Measurements from ENCODE around the gene ALK.

ALK gene

DNA sequence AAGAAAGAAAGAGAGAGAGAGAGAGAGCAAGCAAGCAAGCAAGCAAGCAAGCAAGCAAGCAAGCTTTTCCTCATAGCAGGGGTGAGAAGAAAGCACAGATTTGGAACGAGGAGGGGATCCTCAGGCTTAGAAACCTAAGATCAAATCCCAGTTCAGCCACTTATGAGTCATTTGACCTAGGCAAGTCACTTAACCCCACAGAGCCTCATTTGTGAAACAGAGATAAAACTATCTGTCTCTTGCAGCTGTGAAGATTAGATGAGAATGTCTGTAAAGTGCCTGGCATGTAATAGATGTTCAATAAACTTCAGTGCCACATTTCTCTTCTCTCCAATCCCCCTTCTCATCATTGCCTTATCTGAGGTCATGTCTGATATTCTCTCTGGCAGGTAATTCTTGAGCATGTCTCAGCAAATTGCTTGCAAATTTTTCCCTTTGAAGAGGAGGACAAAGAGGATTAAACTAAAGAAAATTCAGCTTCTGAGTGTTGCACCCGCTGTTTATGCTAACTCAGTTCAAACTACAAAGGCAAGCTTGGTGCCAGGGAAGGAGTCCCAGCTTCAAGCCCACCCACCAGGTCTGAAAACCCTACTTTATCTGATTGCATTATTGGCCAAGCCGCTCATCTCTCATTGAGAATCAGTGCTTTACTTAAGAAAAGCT, 20.3 kb downstream of the ALK start:
- no peak for DNase-seq

GRCh38 chr2:29898999-29899398, 22.4 kb downstream of the ALK start:
- DNase-seq = no peak

DNA sequence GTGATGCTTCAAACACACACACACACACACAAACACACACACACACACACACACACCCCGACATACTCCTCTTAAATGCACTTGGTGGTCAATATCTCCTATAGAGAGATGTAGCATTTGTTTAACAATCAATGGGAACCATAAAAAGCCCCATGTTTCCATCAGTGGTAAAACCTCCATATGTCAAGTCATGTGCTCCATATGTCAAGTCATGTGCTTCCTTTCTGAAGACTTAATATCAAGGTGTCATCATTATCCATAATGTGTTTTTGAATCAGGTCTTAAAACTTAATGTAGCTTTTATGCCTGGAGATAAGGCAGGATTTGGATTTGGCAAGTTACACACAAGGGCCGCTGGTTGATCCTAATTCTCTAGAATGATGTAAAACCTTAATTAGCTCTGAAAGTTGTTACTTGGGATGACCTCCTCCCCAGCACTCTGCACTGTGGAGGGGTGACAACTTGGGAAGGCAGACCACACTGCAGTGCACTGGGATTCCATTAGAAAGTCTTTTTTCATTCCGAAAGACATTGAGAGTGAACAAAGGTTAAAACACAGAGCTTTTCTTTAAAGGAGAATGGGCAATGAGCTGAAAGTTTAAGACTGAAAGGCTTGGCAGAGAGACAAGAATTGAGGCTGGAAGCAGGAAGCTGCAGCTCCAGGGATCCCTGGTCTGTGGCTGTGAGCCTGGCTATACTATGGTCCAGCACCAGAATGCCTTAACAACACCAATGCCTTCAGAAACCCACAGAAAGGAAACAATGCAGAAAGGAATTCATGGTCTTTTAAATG, 26.4 kb downstream of the ALK start:
- DNase-seq = no peak

GRCh38 chr2:29892585-29893259, 28.7 kb downstream of the ALK start:
- DNase-seq = no peak

DNA sequence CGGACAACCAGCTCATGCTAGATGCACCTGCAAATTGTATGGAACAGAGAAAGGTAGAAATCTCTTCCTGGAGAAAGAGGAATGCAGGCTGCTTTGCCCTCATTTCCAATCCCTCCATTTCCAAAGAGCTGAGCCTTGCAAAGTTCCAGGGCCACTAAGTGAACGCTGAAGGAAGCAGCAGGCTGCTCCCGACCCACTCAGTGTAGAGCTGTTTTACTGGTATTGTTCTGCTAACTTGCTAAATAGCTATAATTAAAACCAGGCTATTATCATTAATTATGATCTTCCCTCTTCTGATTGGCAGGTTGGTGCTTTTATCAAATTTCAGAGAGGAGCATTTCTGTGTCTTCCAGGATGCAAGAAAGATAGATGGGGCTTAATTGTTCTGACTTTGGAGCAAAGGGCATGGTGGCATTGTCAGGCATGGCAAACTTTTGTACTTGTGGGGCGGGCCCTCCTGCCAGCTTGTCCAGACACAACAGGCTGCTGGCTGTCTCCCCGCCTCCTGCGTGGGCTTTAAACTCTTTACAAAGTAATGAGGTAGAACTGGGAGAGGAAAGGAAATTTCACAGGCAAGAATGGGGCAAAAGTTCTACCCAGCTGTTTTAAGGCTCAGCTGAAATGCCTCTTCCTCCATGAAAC, 40.2 kb downstream of the ALK start:
- no peak for DNase-seq

- no peak for DNase-seq
Measured at GRCh38 chr2:29880084-29880483, 41.3 kb downstream of the ALK start.

GRCh38 chr2:29879456-29879855, 41.9 kb downstream of the ALK start:
- DNase-seq = no peak

DNA sequence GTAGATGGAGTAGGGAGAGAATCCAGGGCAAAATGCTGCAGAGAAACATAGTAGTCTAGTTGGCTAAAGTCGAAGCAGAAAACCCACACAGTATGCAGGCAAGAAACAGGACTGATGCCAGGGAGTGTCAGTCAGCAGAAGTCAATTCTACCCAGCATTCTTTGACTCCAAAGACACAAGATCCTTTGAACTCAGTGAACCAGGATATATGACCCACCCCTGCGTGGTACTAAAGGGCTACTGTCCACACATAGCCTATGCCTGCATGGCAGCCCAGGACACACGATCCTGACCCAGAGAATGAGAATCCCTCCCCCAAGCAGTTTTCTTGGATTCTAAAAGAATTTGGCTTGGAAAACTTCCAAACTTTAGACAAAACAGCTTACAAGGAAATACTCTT, 42.5 kb downstream of the ALK start:
- no peak for DNase-seq

- no peak for DNase-seq
Measured at GRCh38 chr2:29876374-29876773, 45.0 kb downstream of the ALK start.

DNA sequence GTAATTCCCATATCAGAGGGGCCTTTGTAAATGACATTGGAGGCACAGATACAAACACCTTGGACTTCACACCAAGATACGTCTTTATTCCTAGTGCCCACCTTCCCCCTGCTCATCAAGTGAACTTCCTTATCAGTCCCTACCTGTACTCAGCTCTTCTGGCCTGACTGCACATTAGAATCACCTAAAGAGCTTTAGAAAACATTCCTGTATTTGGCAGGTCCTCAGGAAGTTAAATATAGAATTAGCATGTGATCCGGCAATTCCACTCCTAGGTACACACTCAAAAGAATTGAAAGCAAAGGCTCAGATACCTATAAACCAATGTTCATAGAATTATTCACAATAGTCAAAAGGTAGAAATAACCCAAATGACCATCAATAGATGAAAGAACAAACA, 46.6 kb downstream of the ALK start:
- DNase-seq = no peak

DNA sequence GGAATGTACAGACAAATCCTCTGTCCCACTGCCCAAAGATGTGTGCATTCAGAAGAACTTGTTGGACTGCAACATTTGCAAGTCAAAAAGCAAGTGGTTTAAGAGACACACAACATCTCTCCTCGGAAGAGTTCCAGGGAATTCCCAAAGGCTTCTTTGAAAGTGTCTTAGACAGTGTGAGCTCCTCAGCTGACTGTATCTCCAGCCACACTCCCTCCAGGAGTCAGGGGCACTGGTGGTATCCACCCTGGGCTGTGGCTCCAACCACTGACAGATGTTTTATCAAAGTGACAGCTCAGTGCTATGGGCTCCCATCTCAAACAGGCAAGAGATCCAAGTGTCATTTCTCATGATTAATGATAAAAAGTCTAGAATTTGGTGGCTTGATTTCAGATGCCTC, 48.5 kb downstream of the ALK start:
- no peak for DNase-seq

GRCh38 chr2:29871541-29871940, 49.8 kb downstream of the ALK start:
- no peak for DNase-seq

- no peak for DNase-seq
Measured at GRCh38 chr2:29865512-29865911, 55.9 kb downstream of the ALK start.

GRCh38 chr2:29864988-29865387, 56.4 kb downstream of the ALK start:
- DNase-seq = no peak

GRCh38 chr2:29855924-29856639, 65.3 kb downstream of the ALK start:
- DNase-seq = no peak

DNA sequence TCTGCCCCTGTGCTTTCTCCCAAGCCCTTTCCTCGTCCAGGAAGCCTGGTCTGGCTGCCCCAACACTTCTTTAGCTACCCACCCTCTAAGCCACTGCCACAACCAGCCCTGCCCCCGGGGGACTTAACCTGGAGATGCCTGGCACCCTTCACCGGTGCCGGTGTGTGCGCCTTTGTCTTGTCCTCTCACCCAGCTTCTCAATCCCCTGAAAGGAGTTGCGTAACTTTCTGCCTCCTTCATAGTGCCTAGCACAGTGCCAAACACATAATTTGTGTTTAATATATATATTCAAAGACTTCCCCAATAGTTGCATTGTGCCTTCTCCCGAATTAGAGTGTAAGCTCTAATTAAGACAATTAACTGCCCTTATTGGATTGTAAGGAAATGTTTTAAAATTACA, 70.6 kb downstream of the ALK start:
- DNase-seq = no peak

GRCh38 chr2:29848566-29849310, 72.6 kb downstream of the ALK start:
- no peak for DNase-seq

GRCh38 chr2:29847886-29848285, 73.5 kb downstream of the ALK start:
- DNase-seq = no peak

DNA sequence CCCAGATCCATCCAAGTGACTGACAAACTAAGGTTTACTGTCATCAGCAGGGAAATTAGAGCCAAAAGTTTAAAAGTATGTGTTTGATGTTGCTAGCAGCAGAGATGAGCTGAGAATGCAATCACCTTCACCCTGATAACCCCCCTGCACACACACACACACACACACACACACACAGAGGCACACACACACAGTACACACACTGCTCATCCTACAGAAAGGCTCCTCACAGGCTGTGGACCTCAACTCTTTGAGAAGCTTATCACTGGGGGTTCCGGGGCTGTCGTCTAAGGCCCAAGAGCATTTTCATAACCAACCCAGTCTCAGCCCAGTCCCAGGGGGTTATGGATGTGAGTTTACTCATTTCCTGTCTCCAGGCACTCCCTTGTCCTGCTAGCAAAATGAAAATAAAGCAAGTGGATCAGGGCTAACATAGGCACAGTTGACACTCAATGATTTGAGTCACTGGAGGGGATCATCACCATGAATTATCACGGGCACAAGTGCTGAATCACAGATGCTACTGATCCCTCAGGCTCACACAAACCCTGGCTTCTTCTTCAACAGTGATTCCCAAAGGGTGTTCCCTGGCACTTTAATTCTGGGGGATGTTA, 76.6 kb downstream of the ALK start:
- no peak for DNase-seq

- DNase-seq = peak in 1 of 2 experiments; percentile 12
Measured at GRCh38 chr2:29841386-29842004, 79.9 kb downstream of the ALK start.

GRCh38 chr2:29839306-29839705, 82.1 kb downstream of the ALK start:
- no peak for DNase-seq

All from AML-193 (cell line).